Fibroblast of mammary gland (primary cell): Measurements from ENCODE around the gene MRGPRX1.

Experiments
- DNase-seq: peaks from one replicate; pipeline ENCODE4 v3.0.0-alpha.2; 2010; ENCODE audit warnings: low read depth
- H3K4me3 ChIP-seq: 2 replicates; pipeline ENCODE4 v1.5.1; 2011; ENCODE audit warnings: low read depth, mild to moderate bottlenecking, low read length, moderate library complexity; ENCODE audit not compliant: control insufficient read depth
- CTCF ChIP-seq: conservative IDR thresholded peaks from 2 replicates; pipeline ENCODE4 v1.5.1; 2011; ENCODE audit warnings: low read depth, low read length, inconsistent platforms; ENCODE audit not compliant: control insufficient read depth, insufficient read depth

MRGPRX1 gene

GRCh38 chr11:18939314-18939713 is at the start of gene MRGPRX1:
MRGPRX1 (minus strand) TSS chr11:18939414; CDS start chr11:18934784, 4,630 bp downstream.
- no peak for TF ChIP-seq CTCF
- no peak for DNase-seq
- H3K4me3 ChIP-seq: no peak within 1 kb of the TSS

DNA sequence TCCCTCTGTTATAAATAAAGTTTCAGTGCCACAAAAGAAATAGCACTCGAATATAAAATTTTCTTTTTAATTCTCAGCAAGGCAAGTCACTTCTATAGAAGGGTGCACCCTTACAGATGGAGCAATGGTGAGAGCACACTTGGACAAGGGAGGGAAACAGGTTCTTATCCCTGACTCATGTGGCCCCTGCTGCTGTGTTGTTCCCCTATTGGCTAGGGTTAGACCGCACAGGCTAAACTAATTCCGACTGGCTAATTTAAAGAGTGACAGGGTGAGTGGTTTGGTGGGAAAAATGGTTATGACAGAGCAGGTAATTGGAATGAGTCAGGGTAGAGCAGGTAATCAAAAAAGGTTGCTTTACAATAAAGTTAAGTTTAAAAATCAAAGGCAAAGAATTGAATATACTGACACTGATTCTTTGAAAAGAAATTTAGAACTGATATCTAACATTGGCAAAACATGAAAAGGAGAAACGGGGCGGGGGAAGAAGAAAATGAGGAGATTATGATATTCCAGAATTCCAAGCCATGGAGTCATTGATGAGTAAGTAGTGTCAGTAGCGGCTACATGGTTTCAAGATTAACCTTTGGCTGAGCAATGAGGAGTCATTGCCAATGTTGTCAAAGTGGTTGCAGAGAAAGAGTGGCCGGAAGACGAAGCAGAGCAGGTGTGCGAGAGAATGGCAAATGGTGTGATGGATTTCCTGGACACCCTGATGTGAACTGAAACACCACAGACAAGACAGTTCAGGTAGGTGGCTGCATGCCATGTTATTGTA is 48.4 kb upstream of the MRGPRX1 start:
- no peak for TF ChIP-seq CTCF
- DNase-seq: peak; percentile 63
- H3K4me3 ChIP-seq: no peak overlapping the region

- TF ChIP-seq CTCF: no peak
Measured at GRCh38 chr11:18986744-18987143, 47.5 kb upstream of the MRGPRX1 start.

DNA sequence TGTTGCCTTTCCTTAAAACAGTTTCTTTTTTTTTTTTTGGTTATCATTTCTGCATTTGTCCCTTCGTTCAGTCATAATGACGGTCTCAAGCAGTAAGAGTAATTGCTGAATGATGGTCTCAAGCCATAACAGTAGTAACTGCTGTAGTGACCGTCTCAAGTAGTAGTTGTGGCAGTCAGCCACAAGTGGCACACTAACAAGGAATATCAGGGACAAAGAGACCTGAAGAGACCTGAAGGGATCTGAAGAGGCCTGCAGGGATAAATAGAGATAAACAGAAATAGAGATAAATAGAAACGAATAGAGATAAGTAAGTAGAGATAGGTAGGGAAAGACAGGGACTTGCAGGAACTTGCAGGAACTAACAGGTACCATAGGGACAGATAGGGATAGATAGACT is 42.7 kb upstream of the MRGPRX1 start:
- DNase-seq: no peak
- H3K4me3 ChIP-seq: no peak overlapping the region
- no peak for TF ChIP-seq CTCF

More at GRCh38 chr11:18986744-18987143, 47.5 kb upstream of the MRGPRX1 start:
- H3K4me3 ChIP-seq: no peak overlapping the region
- no peak for DNase-seq

- TF ChIP-seq CTCF: no peak
- DNase-seq: no peak
- H3K4me3 ChIP-seq: no peak overlapping the region
Measured at GRCh38 chr11:18974192-18974591, 35.0 kb upstream of the MRGPRX1 start.

- no peak for DNase-seq
- no peak overlapping the region for H3K4me3 ChIP-seq
- no peak for TF ChIP-seq CTCF
Measured at GRCh38 chr11:18972336-18972735, 33.1 kb upstream of the MRGPRX1 start.
